HepG2 (cell line): Measurements from ENCODE around the gene COBLL1.

Experiments used
- HOXA5 ChIP-seq: sonication (generic); formaldehyde crosslinking; IDR thresholded peaks from 2 replicates; pipeline ENCODE4 v1.4.0; 2020; ENCODE audit warnings: missing genetic modification reagents
- KLF11 ChIP-seq: IDR thresholded peaks from 2 replicates; pipeline ENCODE4 v1.6.1; 2016; ENCODE audit warnings: missing compliant biosample characterization
- KLF13 ChIP-seq: sonication (generic); formaldehyde crosslinking; IDR thresholded peaks from 2 replicates; pipeline ENCODE4 v1.4.0; 2020; ENCODE audit warnings: mild to moderate bottlenecking, missing genetic modification reagents
- MAX ChIP-seq: IDR thresholded peaks from 2 replicates; pipeline ENCODE4 v1.6.1; 2012; ENCODE audit warnings: inconsistent platforms
- NR2C2 ChIP-seq: sonication (generic); formaldehyde crosslinking; IDR thresholded peaks from 2 replicates; pipeline ENCODE4 v1.4.0; 2020; ENCODE audit warnings: missing genetic modification reagents, mild to moderate bottlenecking, moderate library complexity, borderline replicate concordance
- TAF1 ChIP-seq: sonication (generic); formaldehyde crosslinking; IDR thresholded peaks from 2 replicates; pipeline ENCODE4 v1.4.0; 2020; ENCODE audit warnings: missing genetic modification reagents
- ZNF749 ChIP-seq: sonication (generic); formaldehyde crosslinking; IDR thresholded peaks from 2 replicates; pipeline ENCODE4 v1.8.0; 2022; ENCODE audit warnings: mild to moderate bottlenecking, missing genetic modification reagents, moderate library complexity, borderline replicate concordance
- TF ChIP-seq, protein P1 (sequence below): sonication (generic); formaldehyde crosslinking; IDR thresholded peaks from 2 replicates; pipeline ENCODE4 v1.4.0; 2020; ENCODE audit warnings: missing genetic modification reagents

DNA sequence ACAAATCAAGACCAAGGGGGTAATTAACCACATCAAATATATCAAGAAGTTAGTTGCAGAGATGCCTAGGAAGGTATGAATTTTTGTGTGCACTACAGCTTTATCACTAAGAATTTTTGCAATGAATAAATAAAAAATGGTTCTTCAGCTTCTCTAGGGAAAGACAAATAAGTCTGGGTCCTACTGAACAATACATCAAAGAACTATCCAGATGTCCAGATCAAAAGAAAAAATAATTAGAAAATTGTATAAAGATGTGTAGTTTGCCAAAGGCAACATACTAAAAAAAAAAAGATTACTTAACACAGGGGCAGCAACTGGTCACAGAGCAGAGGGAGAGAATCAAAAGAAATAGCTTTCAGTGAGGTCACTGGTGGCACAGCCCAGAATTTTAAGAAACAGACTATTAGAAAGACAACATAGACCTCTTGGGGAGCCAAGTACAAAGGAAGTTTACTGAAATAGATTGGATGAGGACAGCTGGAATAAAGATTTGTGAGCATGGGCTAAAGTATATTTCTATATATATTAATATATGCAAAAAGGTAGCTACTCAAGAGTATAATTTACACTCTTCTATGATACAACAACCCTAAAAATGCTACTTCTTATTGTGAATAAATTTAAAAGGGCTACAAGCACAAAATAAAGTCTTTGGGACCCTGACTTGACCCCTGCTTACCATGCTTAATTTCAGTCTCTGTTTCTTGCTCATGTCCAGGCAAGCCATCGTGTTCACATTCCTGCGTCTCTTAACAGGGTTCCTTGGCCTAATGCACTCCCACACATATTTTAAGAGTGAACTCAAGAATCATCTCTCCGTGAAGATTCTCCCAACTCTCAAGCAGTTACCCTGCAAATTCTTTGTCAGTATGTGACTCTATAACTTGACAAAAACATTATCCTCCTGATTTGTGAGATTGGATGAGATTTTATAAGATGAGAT lies 121.4 kb downstream of the COBLL1 start:
- TF ChIP-seq MAX (no peak), KLF13 (no peak), TAF1 (CRISPR knock-in tag) (no peak), KLF11 (no peak), HOXA5 (no peak), NR2C2 (no peak), ZNF749 (CRISPR knock-in tag) (no peak)
- TF ChIP-seq, protein P1, sequence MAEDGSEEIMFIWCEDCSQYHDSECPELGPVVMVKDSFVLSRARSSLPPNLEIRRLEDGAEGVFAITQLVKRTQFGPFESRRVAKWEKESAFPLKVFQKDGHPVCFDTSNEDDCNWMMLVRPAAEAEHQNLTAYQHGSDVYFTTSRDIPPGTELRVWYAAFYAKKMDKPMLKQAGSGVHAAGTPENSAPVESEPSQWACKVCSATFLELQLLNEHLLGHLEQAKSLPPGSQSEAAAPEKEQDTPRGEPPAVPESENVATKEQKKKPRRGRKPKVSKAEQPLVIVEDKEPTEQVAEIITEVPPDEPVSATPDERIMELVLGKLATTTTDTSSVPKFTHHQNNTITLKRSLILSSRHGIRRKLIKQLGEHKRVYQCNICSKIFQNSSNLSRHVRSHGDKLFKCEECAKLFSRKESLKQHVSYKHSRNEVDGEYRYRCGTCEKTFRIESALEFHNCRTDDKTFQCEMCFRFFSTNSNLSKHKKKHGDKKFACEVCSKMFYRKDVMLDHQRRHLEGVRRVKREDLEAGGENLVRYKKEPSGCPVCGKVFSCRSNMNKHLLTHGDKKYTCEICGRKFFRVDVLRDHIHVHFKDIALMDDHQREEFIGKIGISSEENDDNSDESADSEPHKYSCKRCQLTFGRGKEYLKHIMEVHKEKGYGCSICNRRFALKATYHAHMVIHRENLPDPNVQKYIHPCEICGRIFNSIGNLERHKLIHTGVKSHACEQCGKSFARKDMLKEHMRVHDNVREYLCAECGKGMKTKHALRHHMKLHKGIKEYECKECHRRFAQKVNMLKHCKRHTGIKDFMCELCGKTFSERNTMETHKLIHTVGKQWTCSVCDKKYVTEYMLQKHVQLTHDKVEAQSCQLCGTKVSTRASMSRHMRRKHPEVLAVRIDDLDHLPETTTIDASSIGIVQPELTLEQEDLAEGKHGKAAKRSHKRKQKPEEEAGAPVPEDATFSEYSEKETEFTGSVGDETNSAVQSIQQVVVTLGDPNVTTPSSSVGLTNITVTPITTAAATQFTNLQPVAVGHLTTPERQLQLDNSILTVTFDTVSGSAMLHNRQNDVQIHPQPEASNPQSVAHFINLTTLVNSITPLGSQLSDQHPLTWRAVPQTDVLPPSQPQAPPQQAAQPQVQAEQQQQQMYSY (CRISPR knock-in tag): no peak
